Dermis microvascular lymphatic vessel endothelial cell (primary cell): ENCODE results near the gene ECI1. TPM values are rescaled to one million over a fixed set of nuclear protein-coding genes. Genes with fewer than 3 reads are reported as not detected.

Source experiments
- DNase-seq, 2 donors: peaks; one replicate each; pipeline versions ENCODE4 v3.0.0 to v3.0.0-alpha.2; 2010; ENCODE audit warnings: low read depth in 2 of 2
- total RNA-seq: library from RNA; depleted of rRNA; stranded (reverse); fragments of >200 nt; gene quantifications from 2 replicates; pipeline ENCODE4 v1.2.1, GENCODE V29; 2014

Gene ECI1, protein sequence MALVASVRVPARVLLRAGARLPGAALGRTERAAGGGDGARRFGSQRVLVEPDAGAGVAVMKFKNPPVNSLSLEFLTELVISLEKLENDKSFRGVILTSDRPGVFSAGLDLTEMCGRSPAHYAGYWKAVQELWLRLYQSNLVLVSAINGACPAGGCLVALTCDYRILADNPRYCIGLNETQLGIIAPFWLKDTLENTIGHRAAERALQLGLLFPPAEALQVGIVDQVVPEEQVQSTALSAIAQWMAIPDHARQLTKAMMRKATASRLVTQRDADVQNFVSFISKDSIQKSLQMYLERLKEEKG
- total RNA-seq, result 31.8 and 36.2 TPM in 2 replicates

DNA sequence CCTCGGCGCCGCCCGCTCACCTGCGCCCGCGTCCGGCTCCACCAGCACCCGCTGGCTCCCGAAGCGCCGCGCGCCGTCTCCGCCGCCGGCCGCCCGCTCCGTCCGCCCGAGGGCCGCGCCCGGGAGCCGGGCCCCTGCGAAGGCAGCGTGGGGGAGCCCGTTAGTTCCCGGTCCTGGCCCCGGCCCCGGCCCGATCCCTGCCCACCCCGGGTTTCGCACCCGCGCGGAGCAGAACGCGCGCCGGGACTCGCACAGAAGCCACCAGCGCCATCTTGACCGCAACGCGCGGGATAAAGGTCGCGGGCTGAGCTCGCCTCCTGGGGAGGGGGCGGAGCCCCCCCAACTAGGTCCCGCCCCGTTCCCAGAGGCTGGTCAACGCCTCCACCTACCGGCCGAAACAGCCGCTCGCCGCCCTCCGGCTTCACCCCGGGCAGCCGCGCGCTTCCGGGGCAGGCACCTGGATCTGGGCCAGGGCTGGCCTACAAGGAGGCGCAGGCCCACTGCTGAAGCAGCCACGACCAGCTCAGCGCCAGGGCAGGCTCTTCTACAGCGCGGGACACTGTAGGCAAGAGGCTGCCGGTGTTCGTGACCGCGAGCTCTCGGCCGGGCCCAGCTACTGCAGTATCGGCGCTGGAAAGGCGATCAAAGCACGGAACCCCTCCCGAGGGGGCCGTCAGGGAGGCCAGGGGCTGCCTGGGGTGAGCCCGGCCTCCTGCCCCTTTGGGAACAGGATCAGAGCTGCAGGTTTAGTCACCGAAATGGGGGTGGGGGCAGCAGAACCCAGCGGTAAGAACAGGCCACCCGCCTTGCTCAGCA is at the start of gene ECI1:
TSS of gene ECI1 (minus strand) at position 292 of the 816 bp plus-strand sequence. CDS start at position 271, 21 bp downstream.
- DNase-seq, result peak; percentile 75 to 93

DNA sequence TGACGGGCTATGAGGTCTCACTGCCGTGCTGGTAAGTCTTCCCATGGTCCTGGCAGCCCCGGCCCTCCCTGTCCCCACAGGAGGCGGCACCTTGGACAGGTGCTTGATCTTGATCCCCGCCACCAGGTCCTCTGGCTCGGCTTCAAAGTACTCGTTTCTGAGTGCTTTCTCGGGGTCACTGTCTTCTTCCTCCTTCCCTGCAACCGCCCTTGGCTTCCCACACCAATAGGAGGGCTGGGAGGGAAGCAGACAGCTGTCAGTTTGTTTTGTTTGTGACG is 48.5 kb upstream of the ECI1 start:
- no peak for DNase-seq

DNA sequence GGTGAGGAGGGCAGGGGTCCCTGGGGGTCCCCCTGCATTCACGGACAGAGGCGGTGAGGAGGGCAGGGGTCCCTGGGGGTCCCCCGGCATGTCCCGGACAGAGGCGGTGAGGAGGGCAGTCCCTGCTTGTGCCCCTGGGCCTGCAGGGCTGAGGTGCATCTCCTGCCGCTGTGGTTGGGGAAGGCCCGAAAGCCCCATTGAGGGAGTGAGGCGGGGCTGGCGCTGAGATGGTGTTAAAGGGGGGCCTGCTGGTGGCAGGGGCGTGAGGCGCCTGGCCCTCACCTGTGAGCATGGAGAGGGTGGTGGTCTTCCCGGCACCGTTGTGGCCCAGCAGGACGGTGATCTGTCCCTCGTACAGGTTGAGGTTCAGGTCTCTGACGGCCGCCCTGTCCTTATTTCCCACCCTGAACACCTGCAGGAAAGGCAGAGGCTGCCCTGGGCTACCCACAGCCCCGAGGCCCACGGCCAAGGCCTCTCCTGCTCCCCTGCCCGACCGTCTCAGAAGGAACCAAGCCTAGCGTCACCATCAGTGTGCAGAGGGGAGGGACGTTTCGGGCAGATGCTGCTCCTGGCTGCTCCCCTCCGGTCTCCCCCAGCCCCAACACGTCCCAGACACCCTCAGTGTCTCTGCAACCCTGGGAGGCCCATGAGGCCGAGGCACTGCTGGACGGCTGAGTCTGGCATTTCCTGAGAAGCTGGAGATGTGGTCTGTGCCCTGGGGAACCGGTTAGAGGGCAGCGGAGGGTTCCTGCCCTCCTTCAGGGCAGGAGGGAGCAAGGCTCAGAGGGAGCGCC is 47.9 kb upstream of the ECI1 start:
- DNase-seq, result no peak

DNA sequence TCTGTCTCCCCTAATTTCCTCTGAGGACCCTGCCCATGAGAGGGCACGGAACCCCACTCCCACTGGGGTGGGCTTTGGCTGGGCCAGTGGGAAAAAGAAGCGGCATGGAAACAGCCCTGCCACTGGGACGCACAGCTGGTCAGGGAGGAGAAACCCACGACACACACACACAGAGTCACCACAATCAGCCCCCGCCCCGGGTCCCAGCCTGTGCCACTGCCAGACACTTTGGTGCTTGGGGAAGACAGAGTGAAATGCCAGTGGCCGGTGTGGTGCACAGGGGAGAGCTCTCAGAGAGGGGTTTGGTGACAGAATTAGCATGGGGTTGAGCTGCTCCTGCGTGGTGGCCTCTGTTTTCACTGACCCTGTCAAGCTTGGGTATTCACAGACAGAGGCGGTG is 47.2 kb upstream of the ECI1 start:
- DNase-seq, result no peak

DNA sequence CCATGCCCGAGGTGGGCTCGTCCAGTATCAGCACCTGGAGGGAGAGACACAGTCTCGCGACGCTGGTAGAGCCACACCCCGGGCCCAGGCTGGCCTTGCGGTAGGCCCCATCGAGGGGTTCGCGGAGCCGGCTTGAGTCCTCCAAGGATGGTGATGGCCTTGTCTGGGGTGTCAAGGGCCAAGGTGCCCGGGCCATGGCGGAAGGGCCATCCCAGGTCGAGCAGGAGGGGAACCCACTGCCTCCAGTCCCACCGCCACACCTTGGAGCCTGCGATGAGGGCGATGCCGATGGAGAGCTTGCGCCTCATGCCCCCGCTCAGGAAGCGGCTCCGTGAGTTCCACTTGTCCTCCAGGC is 46.1 kb upstream of the ECI1 start:
- no peak for DNase-seq

DNA sequence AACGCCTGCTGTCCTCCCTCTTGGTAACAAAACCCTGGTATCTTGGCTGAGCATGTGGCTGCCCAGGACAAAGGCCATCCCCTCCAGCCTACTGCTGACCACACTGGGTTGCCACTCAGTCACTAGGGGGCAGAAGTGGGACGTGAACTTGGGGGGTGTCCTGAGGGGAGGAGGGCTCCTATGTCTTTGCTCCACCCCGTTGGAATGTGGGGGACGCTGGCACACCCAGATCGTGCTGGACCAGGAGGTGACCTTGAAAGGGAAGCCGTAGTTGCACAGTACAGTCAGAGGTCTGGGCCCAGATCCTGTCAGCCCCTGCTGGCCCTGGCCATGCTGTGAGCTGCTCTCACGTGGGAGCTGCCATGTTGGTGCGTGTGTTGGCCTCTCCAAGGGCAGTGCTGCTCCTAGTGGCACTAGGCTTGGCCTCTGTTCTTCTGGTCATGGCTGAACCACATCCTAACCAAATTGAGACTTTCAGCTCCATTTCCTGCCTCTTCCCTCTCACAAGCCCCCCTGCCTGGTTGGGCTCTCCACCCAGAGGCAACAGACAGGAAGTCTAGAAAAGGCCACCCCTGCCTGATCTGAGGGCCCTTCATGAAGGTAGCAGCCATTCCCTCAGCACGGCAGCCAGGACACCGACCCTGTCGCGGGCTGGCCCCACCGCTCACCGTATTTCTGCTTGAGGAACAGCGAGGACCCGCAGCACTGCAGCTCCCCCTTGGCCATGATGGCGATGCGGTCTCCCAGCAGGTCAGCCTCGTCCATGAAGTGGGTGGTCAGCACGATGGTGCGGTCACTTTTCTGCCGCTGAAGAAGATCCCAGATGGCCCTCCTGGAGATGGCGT is 45.5 kb upstream of the ECI1 start:
- DNase-seq, result peak; percentile 40 to 54

DNA sequence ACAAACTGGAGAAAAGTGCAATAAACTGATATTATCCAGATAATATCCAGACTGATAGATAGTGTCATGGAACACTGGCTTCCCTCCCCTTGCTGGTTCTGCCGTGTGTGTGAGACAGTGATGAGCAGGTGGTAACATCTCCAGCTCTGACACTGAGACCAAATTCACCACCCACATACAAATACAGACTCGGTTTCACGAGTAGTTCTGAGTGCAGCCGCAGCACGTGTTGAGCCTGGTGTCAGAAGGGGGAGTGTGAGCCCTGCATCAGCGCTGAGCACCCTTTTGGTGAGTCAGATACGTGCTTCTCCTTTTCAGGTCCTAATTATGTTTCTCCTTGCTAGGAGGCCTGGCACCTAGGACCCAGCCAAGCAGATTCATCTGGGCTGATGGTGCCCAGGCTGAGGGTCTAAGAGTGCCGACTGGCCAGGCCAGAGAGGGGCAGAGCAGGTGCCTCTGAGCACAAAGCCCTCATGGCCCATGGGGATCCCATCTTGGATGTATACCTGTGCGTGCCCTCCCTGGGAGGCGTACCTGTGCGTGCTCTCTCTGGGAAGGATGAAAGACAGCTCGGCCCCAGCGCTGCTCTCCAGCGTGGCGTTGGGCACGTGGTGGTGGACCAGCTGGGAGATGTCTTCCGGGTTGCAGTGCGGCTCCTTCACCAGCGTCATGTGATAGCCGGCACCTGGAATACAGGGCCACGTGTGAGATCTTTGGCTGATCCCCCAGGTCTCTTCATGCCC is 43.8 kb upstream of the ECI1 start:
- no peak for DNase-seq

DNA sequence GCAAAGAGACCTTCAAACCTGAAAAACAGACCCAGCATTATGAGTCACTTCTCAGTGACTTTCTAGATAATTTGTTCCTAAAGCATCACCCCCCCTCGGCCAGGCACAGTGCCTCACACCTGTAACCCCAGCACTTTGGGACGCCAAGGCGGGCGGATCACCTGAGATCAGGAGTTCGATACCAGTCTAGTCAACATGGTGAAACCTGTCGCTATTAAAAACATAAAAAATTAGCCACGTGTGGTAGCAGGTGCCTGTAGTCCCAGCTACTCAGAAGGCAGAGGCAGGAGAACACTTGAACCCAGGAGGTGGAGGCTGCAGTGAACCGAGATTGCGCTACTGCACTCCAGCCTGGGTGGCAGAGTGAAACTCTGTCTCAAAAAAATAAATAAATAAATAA is 40.8 kb upstream of the ECI1 start:
- no peak for DNase-seq

DNA sequence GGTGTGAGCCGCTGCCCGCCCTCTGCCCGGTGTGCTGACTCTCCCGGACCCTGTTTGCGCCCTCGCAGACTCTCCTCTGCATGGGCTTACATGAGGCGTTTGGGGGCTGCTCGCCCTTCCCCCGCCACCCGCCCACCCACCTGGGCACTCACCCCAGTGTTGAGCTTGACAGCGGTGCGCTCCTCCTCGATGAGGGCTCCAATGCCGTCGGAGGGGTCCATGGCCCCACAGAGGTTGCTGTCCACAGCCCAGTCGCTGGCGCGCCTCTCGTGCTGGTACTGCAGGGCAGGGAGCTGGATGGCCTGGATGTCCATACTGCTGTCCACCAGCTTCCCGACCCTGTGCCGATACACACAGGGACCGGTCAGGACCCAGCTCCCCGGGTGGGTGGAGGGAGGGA is 37.9 kb upstream of the ECI1 start:
- DNase-seq, result no peak

DNA sequence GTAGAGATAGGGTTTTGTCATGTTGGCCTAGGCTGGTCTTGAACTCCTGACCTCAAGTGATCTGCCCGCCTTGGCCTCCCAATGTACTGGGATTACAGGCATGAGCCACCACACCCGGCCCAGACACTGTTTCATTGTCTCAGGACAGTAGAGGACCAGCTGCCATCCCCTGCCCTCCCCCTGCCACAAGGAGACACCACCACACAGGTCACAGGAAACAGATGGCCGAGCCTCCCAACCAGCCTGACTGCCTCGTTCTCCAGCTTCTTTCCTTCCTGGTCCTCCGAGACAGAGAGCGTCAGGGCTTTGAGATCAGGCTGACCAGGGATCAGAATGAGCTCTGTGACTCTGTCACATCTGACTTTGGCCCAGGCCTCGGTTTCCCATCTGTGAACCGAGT is 37.3 kb upstream of the ECI1 start:
- DNase-seq, result peak in 1 of 2 donors; percentile 19

DNA sequence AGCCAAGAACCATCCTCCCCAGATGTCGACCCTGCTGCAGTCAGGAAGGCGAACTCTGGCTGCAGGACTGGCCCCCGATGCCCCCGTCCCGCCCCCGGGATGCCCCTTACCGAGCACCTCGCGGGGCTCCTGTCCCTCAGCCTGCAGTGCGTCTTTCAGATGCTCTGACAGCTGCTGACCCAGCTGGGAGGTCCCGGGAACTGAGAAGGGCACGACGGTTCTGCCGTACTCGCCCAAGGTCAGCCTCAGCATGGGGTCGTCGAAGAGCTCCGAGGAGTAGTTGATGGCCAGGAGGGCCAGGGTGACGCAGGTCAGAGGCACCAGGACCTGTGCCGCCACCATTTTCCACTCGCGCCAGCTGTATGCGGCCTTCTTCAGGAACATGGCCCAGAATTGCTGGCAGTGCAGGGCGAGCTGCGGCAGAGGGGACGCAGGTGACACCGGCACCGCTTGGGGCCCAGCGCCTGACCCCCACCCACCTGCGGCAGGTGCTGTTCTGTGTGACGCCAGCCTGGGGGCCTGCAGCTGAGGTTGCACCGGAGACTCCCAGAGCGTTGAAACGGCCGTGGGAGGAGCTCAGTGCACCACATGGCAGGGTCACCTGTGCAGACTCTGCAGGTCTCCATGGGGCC is 36.6 kb upstream of the ECI1 start:
- DNase-seq, result no peak

DNA sequence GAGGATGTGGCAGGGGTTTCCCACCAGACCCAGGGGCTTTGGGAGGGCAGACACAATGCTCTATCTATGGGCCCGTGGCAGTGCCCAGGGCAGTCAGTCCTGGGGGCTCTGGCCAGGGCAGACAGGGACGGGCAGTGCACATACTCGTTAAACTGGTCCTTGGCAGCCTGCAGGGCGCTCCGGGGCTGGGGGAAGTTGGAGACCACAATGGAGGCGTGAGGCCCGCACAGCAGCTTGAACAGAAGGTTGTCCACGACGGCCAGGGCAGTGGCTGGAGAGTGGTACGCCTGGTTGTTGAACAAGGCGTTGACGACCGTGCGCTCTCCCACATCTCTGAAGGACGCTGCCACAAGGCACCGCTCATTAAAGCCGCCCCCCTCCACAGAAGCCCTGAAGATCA is 35.2 kb upstream of the ECI1 start:
- DNase-seq, result no peak

DNA sequence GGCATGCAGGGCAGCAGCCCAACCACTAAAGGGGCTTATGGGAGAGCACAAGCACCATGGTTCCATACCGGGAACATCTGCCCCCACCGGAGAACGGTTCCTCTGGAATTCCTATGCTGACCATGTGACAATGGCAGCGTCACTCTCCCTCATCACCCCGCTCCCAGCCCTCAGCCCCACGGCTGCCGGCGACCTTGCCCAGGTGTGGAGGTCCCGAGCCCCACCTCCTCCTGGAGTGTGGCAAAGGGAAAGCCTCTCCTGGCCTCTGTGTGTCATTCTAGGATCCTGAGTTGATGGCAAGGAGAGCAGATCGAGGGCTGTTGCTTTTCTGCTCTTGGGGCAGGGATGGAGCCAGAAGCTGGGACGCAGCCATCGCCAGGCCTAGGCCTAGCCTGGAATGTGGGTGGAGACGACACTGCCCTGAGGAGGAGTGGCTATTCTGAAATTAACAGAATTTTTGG is 34.4 kb upstream of the ECI1 start:
- no peak for DNase-seq

DNA sequence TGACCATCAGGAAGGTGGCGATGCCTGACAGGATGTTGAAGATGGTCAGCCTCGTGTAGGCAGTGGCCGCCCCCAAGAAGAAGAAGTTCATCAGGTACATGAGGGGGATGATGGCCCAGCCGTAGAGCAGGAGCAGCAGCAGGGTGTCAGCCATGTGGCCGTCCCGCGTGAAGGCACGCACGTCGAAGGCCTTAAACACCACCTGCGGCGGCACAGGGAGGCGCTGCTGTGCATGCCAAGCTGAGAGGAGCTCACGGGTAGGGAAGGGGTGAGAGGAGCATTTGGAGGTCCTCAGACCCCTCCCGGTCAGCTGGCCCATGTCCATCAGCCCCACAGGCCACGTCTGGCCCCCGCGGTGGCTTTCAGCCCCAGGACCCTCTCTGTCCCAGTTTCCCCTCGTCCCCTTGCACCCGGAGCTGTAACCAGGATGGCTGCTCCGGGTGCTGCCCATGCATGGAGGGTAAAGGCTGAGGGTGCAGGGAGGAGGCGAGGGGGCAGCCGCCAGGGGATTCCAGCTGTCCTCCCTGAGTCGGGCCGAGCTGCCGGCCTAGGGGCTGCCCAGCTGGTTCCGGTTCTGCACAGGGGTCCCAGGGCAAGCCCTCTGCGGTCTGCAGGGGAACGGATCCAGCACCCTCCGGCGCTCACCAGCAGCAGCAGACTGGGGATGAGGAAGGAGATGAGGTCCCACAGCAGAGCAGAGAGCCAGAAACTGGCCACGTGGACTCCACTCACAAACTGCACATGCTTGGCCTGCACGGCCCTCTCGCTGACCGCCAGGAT is 33.6 kb upstream of the ECI1 start:
- no peak for DNase-seq

DNA sequence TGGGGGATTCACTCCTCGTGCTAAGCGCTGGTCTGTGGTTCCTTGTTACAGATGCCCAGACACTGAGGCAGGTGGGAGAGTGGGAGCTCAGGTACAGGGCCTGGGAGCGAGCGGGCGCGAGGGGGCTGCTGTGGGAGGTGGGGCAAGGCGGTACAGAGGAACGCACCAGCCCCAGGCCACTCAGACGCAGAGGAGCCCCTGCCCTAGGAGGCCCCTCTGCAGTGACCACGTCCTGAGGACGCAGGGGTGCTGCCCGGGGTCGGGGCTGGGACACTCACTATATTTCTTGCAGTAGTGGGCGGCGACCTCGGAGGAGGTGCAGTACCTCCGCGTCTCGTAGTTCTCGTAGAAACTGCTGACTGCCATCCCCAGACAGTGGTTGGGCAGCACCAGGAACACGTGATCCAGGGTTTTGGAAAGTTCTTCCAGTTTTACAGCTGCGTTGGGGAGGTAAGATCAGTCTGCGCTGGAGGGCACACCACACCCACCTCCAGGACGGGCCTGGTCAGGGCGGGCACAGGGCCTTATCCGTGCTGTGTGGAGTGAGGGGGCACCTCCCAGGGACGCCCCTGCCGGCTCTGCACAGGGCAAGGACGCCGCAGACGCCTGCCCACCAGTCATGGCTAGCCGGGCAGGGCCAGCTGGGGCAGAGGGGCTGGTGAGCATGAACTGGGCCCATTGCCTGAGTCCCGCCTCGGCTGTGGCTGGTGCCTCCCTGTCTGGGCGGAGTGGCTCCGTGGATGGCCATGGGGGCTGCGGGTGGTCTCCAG is 32.8 kb upstream of the ECI1 start:
- DNase-seq, result no peak

DNA sequence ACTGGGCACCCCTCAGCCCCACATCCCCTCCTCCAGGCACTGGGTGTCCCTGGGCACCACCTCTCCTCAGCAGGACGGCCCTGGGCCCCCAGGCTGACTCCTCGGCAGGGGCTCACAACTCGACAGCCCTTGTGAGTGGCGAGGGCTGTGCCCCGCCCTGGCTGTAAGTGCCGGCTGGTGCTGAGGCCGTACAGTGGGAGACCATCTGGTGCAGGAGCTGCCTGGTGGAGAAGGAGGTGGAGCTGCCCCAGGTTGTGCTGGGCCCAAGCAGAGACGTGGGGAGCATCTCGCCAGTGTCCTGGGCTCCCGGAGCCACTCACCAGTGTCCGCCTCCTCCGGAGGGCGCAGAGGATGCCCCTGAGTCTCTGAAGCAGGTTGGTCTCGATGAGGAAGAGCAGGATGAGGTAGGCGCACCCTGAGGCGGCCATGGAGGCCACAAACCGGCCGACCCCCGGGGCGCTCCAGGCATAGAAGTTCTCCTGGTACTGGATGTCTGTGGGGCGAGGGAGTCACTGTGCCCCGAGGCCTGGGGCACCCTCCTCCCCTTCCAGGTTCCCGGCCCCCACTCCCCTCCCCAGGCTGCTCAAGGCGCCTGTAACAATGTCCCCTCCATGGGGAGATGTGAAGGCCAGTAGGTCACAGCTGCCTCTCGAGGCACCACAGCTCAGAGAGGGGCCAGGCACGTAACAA is 31.6 kb upstream of the ECI1 start:
- DNase-seq, result no peak

DNA sequence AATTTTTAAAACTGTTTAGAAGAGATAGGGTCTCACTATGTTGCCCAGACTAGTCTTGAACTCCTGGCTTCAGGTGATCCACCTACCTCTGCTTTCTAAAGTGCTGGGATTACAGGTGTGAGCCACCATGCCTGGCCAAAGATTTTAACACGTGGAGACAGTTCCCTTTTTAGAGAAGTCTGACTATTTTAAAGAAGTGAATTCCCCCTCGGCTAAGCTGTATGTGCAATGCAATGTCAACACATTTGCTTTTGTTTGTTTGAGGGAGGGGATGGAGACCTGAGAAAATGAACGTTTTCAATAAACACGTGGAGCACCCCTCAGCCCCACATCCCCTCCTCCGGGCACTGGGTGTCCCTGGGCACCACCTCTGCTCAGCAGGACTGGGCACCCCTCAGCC is 30.9 kb upstream of the ECI1 start:
- no peak for DNase-seq

DNA sequence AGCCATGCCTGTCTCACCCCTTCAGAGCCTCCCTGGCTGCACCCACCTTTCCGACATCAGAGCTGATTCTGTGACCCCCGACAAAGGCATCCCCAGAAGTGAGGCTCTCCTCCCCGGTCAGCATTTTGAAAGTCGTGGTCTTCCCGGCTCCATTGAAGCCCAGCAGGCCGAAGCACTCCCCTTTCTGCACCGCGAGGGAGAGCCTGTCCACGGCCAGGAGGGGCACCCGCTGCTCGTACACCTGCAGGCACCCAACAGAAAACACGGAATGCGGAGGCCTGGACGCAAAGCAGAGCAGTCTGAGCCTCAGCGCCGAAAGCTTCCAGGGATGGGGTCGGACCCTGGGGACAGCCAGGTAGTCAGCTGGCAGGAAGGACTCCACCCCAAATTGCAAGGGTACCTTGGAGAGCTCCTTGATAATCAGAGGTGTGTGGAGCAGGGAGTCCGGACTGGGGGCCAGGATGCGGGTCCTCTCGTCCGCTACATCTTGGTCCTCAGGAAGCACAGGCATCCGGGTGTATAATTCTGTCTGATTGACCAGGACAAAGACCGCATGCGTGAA is 29.7 kb upstream of the ECI1 start:
- DNase-seq, result no peak
